ENCODE data around the gene ULK4. TPM values are rescaled to one million over a fixed set of nuclear protein-coding genes. Genes with fewer than 3 reads are reported as not detected.

The ULK4 gene
- polyA plus RNA-seq, 1 of the 3 experiments (the other 2 are of a cell fraction), result 6.2 TPM

DNA sequence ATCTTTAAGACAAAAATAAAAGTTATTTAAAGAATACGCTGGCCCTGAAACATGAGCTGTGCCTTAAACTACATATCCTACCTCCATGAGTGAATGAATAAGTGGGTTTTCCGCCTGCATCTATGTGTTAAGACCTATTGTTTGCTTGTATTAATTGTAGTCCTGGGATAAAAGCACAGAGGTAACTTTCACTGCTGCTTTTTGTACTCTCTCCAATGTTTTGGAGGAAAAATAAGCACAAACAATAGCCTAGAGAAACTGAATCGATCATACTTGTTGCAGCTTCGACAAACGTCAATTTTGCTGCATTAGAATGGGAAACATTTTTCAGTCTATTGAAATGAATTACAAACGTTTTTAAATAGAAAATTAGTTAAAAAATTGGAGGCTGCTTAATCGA, 763.9 kb downstream of the ULK4 start:
- ChIA-PET CTCF (interaction anchor here (2.0 to 6.5 kb wide), 2 partner anchors 9 to 614 kb away, joined by 4 to 61 read pairs; no protein-coding TSS in a partner anchor), POLR2A (interaction anchor here (1.4 to 2.8 kb wide), 4 partner anchors 26 to 614 kb away, joined by 3 to 34 read pairs (median 4); no protein-coding TSS in a partner anchor)
- Histone ChIP-seq H3K4me1 (ENCODE audit: control insufficient read depth in 1 of 2, insufficient read depth in 2 of 2, low read depth in 1 of 2, low read length in 1 of 2) (peaks cover 8 to 9% of the 10 kb centered on the region in 2 experiments; a peak in 2 of 4 replicates), H3K4me3 (ENCODE audit: low read depth in 2 of 2, low read length in 1 of 2) (no peak overlapping the region), H2AFZ (ENCODE audit: low read depth) (no peak overlapping the region), H3K9me3 (no peaks in the 10 kb centered on the region), H3K79me2 (ENCODE audit: insufficient read depth) (peaks cover 39% of the 10 kb centered on the region), H3F3A (replicated peaks; ENCODE audit: insufficient read depth) (no peaks in the 10 kb centered on the region), H3K36me3 (replicated peaks in 1 of 2; ENCODE audit: control insufficient read depth in 1 of 2, insufficient read depth in 2 of 2, low read length in 1 of 2) (no peaks in the 10 kb centered on the region), H3K27me3 (ENCODE audit: insufficient read depth) (peaks cover 4% of the 10 kb centered on the region; the same call in 1 of the 2 replicates), H3K27ac (ENCODE audit: low read depth in 2 of 2, low read length in 1 of 2) (no peak overlapping the region), H3K9me2 (no peaks in the 10 kb centered on the region), H3K4me2 (no peak overlapping the region), H3K9ac (no peak overlapping the region), H4K20me1 (ENCODE audit: insufficient read depth) (peaks cover 31% of the 10 kb centered on the region)
- TF ChIP-seq, protein P1, sequence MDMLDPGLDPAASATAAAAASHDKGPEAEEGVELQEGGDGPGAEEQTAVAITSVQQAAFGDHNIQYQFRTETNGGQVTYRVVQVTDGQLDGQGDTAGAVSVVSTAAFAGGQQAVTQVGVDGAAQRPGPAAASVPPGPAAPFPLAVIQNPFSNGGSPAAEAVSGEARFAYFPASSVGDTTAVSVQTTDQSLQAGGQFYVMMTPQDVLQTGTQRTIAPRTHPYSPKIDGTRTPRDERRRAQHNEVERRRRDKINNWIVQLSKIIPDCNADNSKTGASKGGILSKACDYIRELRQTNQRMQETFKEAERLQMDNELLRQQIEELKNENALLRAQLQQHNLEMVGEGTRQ (IDR thresholded peaks at IDR 0.05; ENCODE audit: borderline replicate concordance, low read depth, low read length), result no peak
- TF ChIP-seq ELF1 (IDR thresholded peaks at IDR 0.05) (no peak), RAD21 (IDR thresholded peaks at IDR 0.05; ENCODE audit: low read length) (no peak), NFIC (IDR thresholded peaks at IDR 0.05; ENCODE audit: borderline replicate concordance) (no peak), YY1 (IDR thresholded peaks at IDR 0.05; ENCODE audit: low read depth) (no peak), SMC3 (IDR thresholded peaks at IDR 0.05; ENCODE audit: low read depth, low read length) (no peak), RFX5 (IDR thresholded peaks at IDR 0.05; ENCODE audit: low read length) (no peak), GATA2 (CRISPR knock-in tag; IDR thresholded peaks at IDR 0.05) (no peak), RCOR1 (IDR thresholded peaks at IDR 0.05; ENCODE audit: low read length) (no peak), FOXM1 (IDR thresholded peaks at IDR 0.05; ENCODE audit: low read depth) (no peak), TEAD4 (IDR thresholded peaks at IDR 0.05; ENCODE audit: borderline replicate concordance, insufficient read depth) (no peak), EP300 (IDR thresholded peaks at IDR 0.05; ENCODE audit: borderline replicate concordance in 1 of 2, low read depth in 1 of 2, low read length in 1 of 2) (no peak), CHD2 (IDR thresholded peaks at IDR 0.05; ENCODE audit: low read length, partially characterized antibody) (no peak)
- TF ChIP-seq, protein P2, sequence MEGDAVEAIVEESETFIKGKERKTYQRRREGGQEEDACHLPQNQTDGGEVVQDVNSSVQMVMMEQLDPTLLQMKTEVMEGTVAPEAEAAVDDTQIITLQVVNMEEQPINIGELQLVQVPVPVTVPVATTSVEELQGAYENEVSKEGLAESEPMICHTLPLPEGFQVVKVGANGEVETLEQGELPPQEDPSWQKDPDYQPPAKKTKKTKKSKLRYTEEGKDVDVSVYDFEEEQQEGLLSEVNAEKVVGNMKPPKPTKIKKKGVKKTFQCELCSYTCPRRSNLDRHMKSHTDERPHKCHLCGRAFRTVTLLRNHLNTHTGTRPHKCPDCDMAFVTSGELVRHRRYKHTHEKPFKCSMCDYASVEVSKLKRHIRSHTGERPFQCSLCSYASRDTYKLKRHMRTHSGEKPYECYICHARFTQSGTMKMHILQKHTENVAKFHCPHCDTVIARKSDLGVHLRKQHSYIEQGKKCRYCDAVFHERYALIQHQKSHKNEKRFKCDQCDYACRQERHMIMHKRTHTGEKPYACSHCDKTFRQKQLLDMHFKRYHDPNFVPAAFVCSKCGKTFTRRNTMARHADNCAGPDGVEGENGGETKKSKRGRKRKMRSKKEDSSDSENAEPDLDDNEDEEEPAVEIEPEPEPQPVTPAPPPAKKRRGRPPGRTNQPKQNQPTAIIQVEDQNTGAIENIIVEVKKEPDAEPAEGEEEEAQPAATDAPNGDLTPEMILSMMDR (IDR thresholded peaks at IDR 0.05), result no peak
- WGBS (ENCODE audit: low lambda C conversion rate), result 82% methylated on average over 7 of the region's 7 CpGs
- no peak for DNase-seq

Small RNAs within 50 kb of the gene (small RNA-seq; reads per million reads assigned to genes)
- gene ATP6V0E1P2 (0 reads per million in 7 experiments), gene RF00019 (0 reads per million in 7 experiments), gene RF00096 (0 reads per million in 7 experiments), gene RF00602 (0 reads per million in 7 experiments)

Other genes starting within 250 kb of the ULK4 start
- gene TRAK1, start 129.3 kb upstream of the ULK4 start, polyA plus RNA-seq (2012; rRNA removed), result 11.5 and 12.5 TPM in 2 replicates